ENCODE data around the gene GRIN2C.

DNA sequence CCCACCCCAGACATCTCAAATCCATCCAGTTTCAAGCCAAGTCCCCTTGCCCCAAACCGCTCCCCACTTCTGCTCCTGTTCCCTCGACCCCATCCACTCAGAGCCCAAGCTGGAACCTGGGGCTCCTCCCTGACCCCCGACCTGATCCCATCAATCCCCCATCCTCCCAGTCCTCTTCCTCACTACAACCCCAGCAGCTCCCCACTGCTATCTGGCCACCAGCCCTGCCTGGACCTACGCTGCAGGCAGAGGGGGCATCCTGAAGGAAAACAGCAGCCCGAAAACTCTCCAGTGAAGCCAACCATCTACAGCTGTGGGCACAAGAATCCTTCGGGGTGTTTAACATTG is 9.2 kb upstream of the GRIN2C start:
- TF ChIP-seq, protein P1, sequence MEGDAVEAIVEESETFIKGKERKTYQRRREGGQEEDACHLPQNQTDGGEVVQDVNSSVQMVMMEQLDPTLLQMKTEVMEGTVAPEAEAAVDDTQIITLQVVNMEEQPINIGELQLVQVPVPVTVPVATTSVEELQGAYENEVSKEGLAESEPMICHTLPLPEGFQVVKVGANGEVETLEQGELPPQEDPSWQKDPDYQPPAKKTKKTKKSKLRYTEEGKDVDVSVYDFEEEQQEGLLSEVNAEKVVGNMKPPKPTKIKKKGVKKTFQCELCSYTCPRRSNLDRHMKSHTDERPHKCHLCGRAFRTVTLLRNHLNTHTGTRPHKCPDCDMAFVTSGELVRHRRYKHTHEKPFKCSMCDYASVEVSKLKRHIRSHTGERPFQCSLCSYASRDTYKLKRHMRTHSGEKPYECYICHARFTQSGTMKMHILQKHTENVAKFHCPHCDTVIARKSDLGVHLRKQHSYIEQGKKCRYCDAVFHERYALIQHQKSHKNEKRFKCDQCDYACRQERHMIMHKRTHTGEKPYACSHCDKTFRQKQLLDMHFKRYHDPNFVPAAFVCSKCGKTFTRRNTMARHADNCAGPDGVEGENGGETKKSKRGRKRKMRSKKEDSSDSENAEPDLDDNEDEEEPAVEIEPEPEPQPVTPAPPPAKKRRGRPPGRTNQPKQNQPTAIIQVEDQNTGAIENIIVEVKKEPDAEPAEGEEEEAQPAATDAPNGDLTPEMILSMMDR (IDR thresholded peaks at IDR 0.05), result no peak
- TF ChIP-seq POLR2A (IDR thresholded peaks at IDR 0.05), result no peak
- TF ChIP-seq POLR2AphosphoS5 (IDR thresholded peaks at IDR 0.05), result no peak

All from gastroesophageal sphincter (tissue), 3 donors.